Prostate gland (tissue), 2 donors: ENCODE measurements around the gene ARV1.

Experiments used
- POLR2A ChIP-seq: fragments of 450-650 bp; IDR thresholded peaks from one replicate; pipeline ENCODE4 v1.6.1; 2016; ENCODE audit warnings: antibody characterized with exemption, mild to moderate bottlenecking
- POLR2AphosphoS5 ChIP-seq: sonication (generic); formaldehyde crosslinking; IDR thresholded peaks from one replicate; pipeline ENCODE4 v1.6.1; 2017; ENCODE audit warnings: antibody characterized with exemption
- TF ChIP-seq, protein P1 (sequence below), 4 experiments: fragments of 200-600 bp in 2 of 4; fragments of 450-650 bp in 2 of 4; sonication (generic) in 2 of 4; IDR thresholded peaks; 1 replicate in 3 of 4; 2 replicates in 1 of 4; pipeline ENCODE4 v1.5.1; 2016 to 2019; ENCODE audit warnings: antibody characterized with exemption in 4 of 4, mild to moderate bottlenecking in 2 of 4, moderate library complexity in 2 of 4

DNA sequence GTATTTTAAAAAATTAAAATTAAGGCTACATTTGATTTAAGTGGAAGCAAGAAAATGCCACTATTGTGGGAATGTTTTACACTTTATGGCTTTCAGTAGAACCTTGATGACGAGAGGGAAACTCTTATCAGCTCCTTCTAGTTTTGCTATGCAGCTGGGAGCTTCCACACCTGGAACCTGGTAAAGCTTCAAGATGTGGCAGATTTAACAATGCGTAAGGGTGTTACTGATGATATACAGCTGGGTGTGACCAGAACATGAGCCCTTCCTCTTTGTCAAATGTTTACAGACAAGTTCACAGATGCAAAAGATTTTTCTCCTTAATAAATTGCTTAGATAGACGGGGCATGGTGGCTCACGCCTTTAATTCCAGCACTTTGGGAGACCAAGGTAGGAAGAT is 20.5 kb upstream of the ARV1 start:
- TF ChIP-seq, protein P1, sequence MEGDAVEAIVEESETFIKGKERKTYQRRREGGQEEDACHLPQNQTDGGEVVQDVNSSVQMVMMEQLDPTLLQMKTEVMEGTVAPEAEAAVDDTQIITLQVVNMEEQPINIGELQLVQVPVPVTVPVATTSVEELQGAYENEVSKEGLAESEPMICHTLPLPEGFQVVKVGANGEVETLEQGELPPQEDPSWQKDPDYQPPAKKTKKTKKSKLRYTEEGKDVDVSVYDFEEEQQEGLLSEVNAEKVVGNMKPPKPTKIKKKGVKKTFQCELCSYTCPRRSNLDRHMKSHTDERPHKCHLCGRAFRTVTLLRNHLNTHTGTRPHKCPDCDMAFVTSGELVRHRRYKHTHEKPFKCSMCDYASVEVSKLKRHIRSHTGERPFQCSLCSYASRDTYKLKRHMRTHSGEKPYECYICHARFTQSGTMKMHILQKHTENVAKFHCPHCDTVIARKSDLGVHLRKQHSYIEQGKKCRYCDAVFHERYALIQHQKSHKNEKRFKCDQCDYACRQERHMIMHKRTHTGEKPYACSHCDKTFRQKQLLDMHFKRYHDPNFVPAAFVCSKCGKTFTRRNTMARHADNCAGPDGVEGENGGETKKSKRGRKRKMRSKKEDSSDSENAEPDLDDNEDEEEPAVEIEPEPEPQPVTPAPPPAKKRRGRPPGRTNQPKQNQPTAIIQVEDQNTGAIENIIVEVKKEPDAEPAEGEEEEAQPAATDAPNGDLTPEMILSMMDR (IDR thresholded peaks at IDR 0.05): no peak
- TF ChIP-seq POLR2A (no peak), POLR2AphosphoS5 (no peak)
